Gastrocnemius medialis (tissue), 4 donors: ENCODE data around the gene PDE9A.

Source experiments
- POLR2A ChIP-seq, 2 donors: fragments of 450-650 bp; IDR thresholded peaks; one replicate each; pipeline ENCODE4 v1.6.1; 2017; ENCODE audit warnings: antibody characterized with exemption in 2 of 2, mild to moderate bottlenecking in 2 of 2, moderate library complexity in 2 of 2
- TF ChIP-seq, protein P1 (sequence below), 5 experiments: fragments of 450-650 bp in 3 of 5; fragments of 200-600 bp in 2 of 5; sonication (generic) in 2 of 5; IDR thresholded peaks in 4 of 5; conservative IDR thresholded peaks in 1 of 5; 1 replicate in 4 of 5; 2 replicates in 1 of 5; pipeline ENCODE4 v1.5.1; 2016 to 2019; ENCODE audit warnings: antibody characterized with exemption in 5 of 5, mild to moderate bottlenecking in 3 of 5, moderate library complexity in 3 of 5

DNA sequence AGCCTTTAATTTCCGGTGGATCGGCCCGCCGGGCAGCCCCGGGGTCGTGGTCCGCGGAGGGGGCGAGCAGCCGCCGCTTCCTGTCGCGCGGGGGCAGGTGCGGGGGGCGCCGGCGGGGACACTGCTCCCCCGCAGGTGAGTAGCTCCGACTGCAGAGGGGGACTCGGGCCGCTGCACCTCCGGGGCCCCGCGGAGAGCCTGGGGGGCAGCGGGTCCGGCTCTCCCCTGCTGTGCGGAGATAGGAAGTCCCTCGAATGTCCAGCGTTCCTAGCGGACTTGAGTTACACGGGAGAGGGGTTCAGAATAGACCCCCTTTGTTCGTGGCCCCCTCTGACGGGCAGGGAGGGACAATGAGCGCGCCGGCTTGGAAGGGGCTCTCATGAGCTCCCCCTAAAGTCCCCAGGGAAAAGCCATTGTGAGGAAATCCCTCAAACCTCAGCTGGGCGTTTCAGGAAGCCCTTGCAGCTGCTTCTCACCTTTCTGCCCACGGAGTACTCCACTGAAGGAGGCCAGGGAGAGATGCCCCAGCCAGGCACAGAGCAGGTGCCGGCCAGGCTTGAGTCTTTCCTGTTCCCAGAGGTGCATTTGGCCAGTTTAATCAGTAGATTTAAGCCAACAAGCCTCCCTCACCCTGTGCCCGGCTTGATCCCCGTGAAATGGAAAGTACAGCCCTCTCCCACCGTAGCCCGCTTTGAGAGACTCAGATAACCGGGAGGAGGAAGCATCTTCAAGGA lies 925 bp downstream of the PDE9A start:
- TF ChIP-seq POLR2A (IDR thresholded peaks at IDR 0.05): no peak
- TF ChIP-seq, protein P1, sequence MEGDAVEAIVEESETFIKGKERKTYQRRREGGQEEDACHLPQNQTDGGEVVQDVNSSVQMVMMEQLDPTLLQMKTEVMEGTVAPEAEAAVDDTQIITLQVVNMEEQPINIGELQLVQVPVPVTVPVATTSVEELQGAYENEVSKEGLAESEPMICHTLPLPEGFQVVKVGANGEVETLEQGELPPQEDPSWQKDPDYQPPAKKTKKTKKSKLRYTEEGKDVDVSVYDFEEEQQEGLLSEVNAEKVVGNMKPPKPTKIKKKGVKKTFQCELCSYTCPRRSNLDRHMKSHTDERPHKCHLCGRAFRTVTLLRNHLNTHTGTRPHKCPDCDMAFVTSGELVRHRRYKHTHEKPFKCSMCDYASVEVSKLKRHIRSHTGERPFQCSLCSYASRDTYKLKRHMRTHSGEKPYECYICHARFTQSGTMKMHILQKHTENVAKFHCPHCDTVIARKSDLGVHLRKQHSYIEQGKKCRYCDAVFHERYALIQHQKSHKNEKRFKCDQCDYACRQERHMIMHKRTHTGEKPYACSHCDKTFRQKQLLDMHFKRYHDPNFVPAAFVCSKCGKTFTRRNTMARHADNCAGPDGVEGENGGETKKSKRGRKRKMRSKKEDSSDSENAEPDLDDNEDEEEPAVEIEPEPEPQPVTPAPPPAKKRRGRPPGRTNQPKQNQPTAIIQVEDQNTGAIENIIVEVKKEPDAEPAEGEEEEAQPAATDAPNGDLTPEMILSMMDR (IDR thresholded peaks at IDR 0.05 in 4 of 5, conservative IDR thresholded peaks at IDR 0.05 in 1 of 5): no peak
